Measurements from ENCODE around the gene GNG4.
"Not testable (repeated sequence)": the region's sequence is repeated elsewhere in the genome, so short reads cannot be mapped to it uniquely, and the experiment has no call there.

GNG4 gene

GRCh38 chr1:235588156-235588555, 61.4 kb downstream of the GNG4 start:
- DNase-seq (ENCODE audit: low read depth in 2 of 3, low spot score in 1 of 3) = no peak

GRCh38 chr1:235586992-235587391, 62.6 kb downstream of the GNG4 start:
- no peak for DNase-seq (ENCODE audit: low read depth in 2 of 3, low spot score in 1 of 3)

GRCh38 chr1:235586413-235586812, 63.2 kb downstream of the GNG4 start:
- no peak for DNase-seq (ENCODE audit: low read depth in 2 of 3, low spot score in 1 of 3)

- DNase-seq (ENCODE audit: low read depth in 2 of 3, low spot score in 1 of 3) = no peak
These were observed 64.6 kb downstream of the GNG4 start for GRCh38 chr1:235584973-235585372.

GRCh38 chr1:235583511-235584001, 66.0 kb downstream of the GNG4 start:
- no peak for DNase-seq (ENCODE audit: low read depth in 2 of 3, low spot score in 1 of 3)

- DNase-seq (ENCODE audit: low read depth in 2 of 3, low spot score in 1 of 3) = no peak
These were observed 67.5 kb downstream of the GNG4 start for GRCh38 chr1:235582130-235582529.

- no peak for DNase-seq (ENCODE audit: low read depth in 2 of 3, low spot score in 1 of 3)
These were observed 69.7 kb downstream of the GNG4 start for GRCh38 chr1:235579891-235580290.

- DNase-seq (ENCODE audit: low read depth in 2 of 3, low spot score in 1 of 3) = no peak
These were observed 74.0 kb downstream of the GNG4 start for GRCh38 chr1:235575597-235575996.

GRCh38 chr1:235573880-235574279, 75.7 kb downstream of the GNG4 start:
- DNase-seq (ENCODE audit: low read depth in 2 of 3, low spot score in 1 of 3) = no peak

GRCh38 chr1:235572971-235573370, 76.6 kb downstream of the GNG4 start:
- DNase-seq (ENCODE audit: low read depth in 2 of 3, low spot score in 1 of 3) = not testable (repeated sequence)

GRCh38 chr1:235571482-235571881, 78.1 kb downstream of the GNG4 start:
- no peak for DNase-seq (ENCODE audit: low read depth in 2 of 3, low spot score in 1 of 3)

GRCh38 chr1:235567812-235568503, 81.6 kb downstream of the GNG4 start:
- DNase-seq (ENCODE audit: low read depth in 2 of 3, low spot score in 1 of 3) = no peak

GRCh38 chr1:235566084-235566483, 83.5 kb downstream of the GNG4 start:
- DNase-seq (ENCODE audit: low read depth in 2 of 3, low spot score in 1 of 3) = no peak

- DNase-seq (ENCODE audit: low read depth in 2 of 3, low spot score in 1 of 3) = no peak
These were observed 86.0 kb downstream of the GNG4 start for GRCh38 chr1:235563513-235564061.

- no peak for DNase-seq (ENCODE audit: low read depth in 2 of 3, low spot score in 1 of 3)
These were observed 87.0 kb downstream of the GNG4 start for GRCh38 chr1:235562589-235562988.

- DNase-seq (ENCODE audit: low read depth in 2 of 3, low spot score in 1 of 3) = no peak
These were observed 90.9 kb downstream of the GNG4 start for GRCh38 chr1:235558621-235559169.

GRCh38 chr1:235557495-235557894, 92.1 kb downstream of the GNG4 start:
- DNase-seq (ENCODE audit: low read depth in 2 of 3, low spot score in 1 of 3) = peak in 2 of 3 donors; percentile 10 to 11

- DNase-seq (ENCODE audit: low read depth in 2 of 3, low spot score in 1 of 3) = no peak
These were observed 92.8 kb downstream of the GNG4 start for GRCh38 chr1:235556807-235557206.

- no peak for DNase-seq (ENCODE audit: low read depth in 2 of 3, low spot score in 1 of 3)
These were observed 96.5 kb downstream of the GNG4 start for GRCh38 chr1:235553112-235553551.

- DNase-seq (ENCODE audit: low read depth in 2 of 3, low spot score in 1 of 3) = no peak
These were observed 97.4 kb downstream of the GNG4 start for GRCh38 chr1:235552146-235552716.

GRCh38 chr1:235549351-235550139, 100.0 kb downstream of the GNG4 start:
- DNase-seq (ENCODE audit: low read depth in 2 of 3, low spot score in 1 of 3) = no peak
